GM21526 (cell line): ENCODE data around the gene TCF25.

ENCODE experiments used
- ATAC-seq: cut with Tn5 transposase; IDR thresholded peaks from one replicate; pipeline ENCODE4 v1.9.1; 2021; ENCODE audit warnings: moderate library complexity; ENCODE audit not compliant: unreplicated experiment, low FRiP score

TCF25 gene

GRCh38 chr16:89960966-89961365 lies 87.6 kb downstream of the TCF25 start:
- ATAC-seq: no peak
